Large intestine (tissue), 3 donors: Measurements from ENCODE around the gene ANKZF1. TPM values are rescaled to one million over a fixed set of nuclear protein-coding genes. Genes with fewer than 3 reads are reported as not detected.
"Not testable (repeated sequence)": the region's sequence is repeated elsewhere in the genome, so short reads cannot be mapped to it uniquely, and the experiment has no call there.

ENCODE experiments used
- DNase-seq, 2 donors: peaks; one replicate each; pipeline versions ENCODE4 v3.0.0 to v3.0.0-alpha.2; 2013
- H3K27ac ChIP-seq: one replicate; pipeline ENCODE4 v1.5.1; 2013; ENCODE audit warnings: low read length
- H3K27me3 ChIP-seq: 2 replicates; pipeline ENCODE4 v1.6.1; 2013; ENCODE audit warnings: low read length; ENCODE audit not compliant: control insufficient read depth, insufficient read depth
- H3K36me3 ChIP-seq: 2 replicates; pipeline ENCODE4 v1.6.1; 2013; ENCODE audit warnings: low read length; ENCODE audit not compliant: control insufficient read depth, insufficient read depth
- H3K4me1 ChIP-seq: one replicate; pipeline ENCODE4 v1.6.1; 2013; ENCODE audit warnings: low read length; ENCODE audit not compliant: control insufficient read depth, insufficient read depth
- H3K4me3 ChIP-seq: one replicate; pipeline ENCODE4 v1.5.1; 2013; ENCODE audit warnings: low read length
- H3K9me3 ChIP-seq: one replicate; pipeline ENCODE4 v1.6.1; 2013; ENCODE audit warnings: mild to moderate bottlenecking, low read depth, low read length, moderate library complexity; ENCODE audit not compliant: control insufficient read depth
- WGBS: methylation state at CpG from one replicate; pipeline ENCODE4 v1.1.5; 2013; ENCODE audit warnings: low lambda C conversion rate; ENCODE audit not compliant: insufficient coverage; 5-methylcytosine and 5-hydroxymethylcytosine counted together
- polyA plus RNA-seq: library from polyadenylated mRNA; unstranded; fragments of 120-200 nt; gene quantifications from one replicate; pipeline ENCODE4 v1.2.1, GENCODE V29; 2013

The ANKZF1 gene
- polyA plus RNA-seq, 1 donor, result 65.8 TPM

- DNase-seq, result no peak
- H3K4me1 ChIP-seq, result no peaks in the 10 kb centered on the region
- no CpG with 5 or more reads among the region's 12 CpGs for WGBS
- no peaks in the 10 kb centered on the region for H3K36me3 ChIP-seq
- peaks cover 3% of the 10 kb centered on the region for H3K9me3 ChIP-seq
- H3K27me3 ChIP-seq, result no peaks in the 10 kb centered on the region
- H3K27ac ChIP-seq, result no peak overlapping the region
- H3K4me3 ChIP-seq, result no peak overlapping the region
Measured at GRCh38 chr2:219199470-219200211, 30.0 kb upstream of the ANKZF1 start.

GRCh38 chr2:219200502-219201326, 28.9 kb upstream of the ANKZF1 start:
- not testable (repeated sequence) for H3K4me1 ChIP-seq, H3K9me3 ChIP-seq, H3K4me3 ChIP-seq, H3K27ac ChIP-seq, H3K27me3 ChIP-seq, H3K36me3 ChIP-seq, DNase-seq
- WGBS, result no CpG with 5 or more reads among the region's 26 CpGs

GRCh38 chr2:219201331-219201730, 28.3 kb upstream of the ANKZF1 start:
- not testable (repeated sequence) for H3K36me3 ChIP-seq, H3K27ac ChIP-seq, DNase-seq, H3K4me3 ChIP-seq, H3K27me3 ChIP-seq, H3K9me3 ChIP-seq, H3K4me1 ChIP-seq
- WGBS, result no CpG with 5 or more reads among the region's 21 CpGs

GRCh38 chr2:219204425-219205164, 25.0 kb upstream of the ANKZF1 start:
- WGBS, result 80% methylated on average over 1 of the region's 7 CpGs
- no peak for DNase-seq

GRCh38 chr2:219205165-219205538, 24.5 kb upstream of the ANKZF1 start:
- H3K27ac ChIP-seq, result no peak overlapping the region
- no CpG with 5 or more reads among the region's 5 CpGs for WGBS
- peaks cover 3% of the 10 kb centered on the region for H3K9me3 ChIP-seq

More at GRCh38 chr2:219204425-219205164, 25.0 kb upstream of the ANKZF1 start:
- H3K4me1 ChIP-seq, result peaks cover 19% of the 10 kb centered on the region
- H3K27me3 ChIP-seq, result no peaks in the 10 kb centered on the region
- no peak overlapping the region for H3K4me3 ChIP-seq
- H3K27ac ChIP-seq, result no peak overlapping the region
- peaks cover 21% of the 10 kb centered on the region for H3K36me3 ChIP-seq
- peaks cover 3% of the 10 kb centered on the region for H3K9me3 ChIP-seq

GRCh38 chr2:219205981-219206327, 23.7 kb upstream of the ANKZF1 start:
- DNase-seq, result no peak
- peaks cover 19% of the 10 kb centered on the region for H3K4me1 ChIP-seq
- no CpG with 5 or more reads among the region's 7 CpGs for WGBS

More at GRCh38 chr2:219205165-219205538, 24.5 kb upstream of the ANKZF1 start:
- DNase-seq, result no peak
- peaks cover 19% of the 10 kb centered on the region for H3K4me1 ChIP-seq
- H3K36me3 ChIP-seq, result peaks cover 26% of the 10 kb centered on the region
- no peaks in the 10 kb centered on the region for H3K27me3 ChIP-seq
- H3K4me3 ChIP-seq, result no peak overlapping the region

GRCh38 chr2:219206328-219207133, 23.1 kb upstream of the ANKZF1 start, which contains the start of gene ZFAND2B:
ZFAND2B (plus strand) TSS chr2:219206782; CDS start chr2:219206988, 206 bp downstream.
- Histone ChIP-seq H3K36me3 (peaks cover 40% of the 10 kb centered on the region), H3K27me3 (no peaks in the 10 kb centered on the region), H3K4me1 (peaks cover 19% of the 10 kb centered on the region), H3K9me3 (no peaks in the 10 kb centered on the region), H3K4me3 (peak within 1 kb of the TSS; percentile 87), H3K27ac (peak within 1 kb of the TSS; percentile 99)
- 0% methylated on average over 3 of the region's 76 CpGs for WGBS
- DNase-seq, result peak; percentile 97

More at GRCh38 chr2:219205981-219206327, 23.7 kb upstream of the ANKZF1 start:
- Histone ChIP-seq H3K9me3 (peaks cover 3% of the 10 kb centered on the region), H3K36me3 (peaks cover 34% of the 10 kb centered on the region), H3K27ac (peak overlapping the region; percentile 99), H3K4me3 (peak overlapping the region; percentile 87), H3K27me3 (no peaks in the 10 kb centered on the region)

- peak overlapping the region; percentile 98 for H3K27ac ChIP-seq
- DNase-seq, result no peak
- H3K36me3 ChIP-seq, result peaks cover 43% of the 10 kb centered on the region
- H3K4me3 ChIP-seq, result peak overlapping the region; percentile 87
- WGBS, result no CpG with 5 or more reads among the region's 22 CpGs
- H3K9me3 ChIP-seq, result no peaks in the 10 kb centered on the region
- no peaks in the 10 kb centered on the region for H3K27me3 ChIP-seq
- H3K4me1 ChIP-seq, result peaks cover 19% of the 10 kb centered on the region
Measured at GRCh38 chr2:219207134-219207883, 22.3 kb upstream of the ANKZF1 start.
